GM19372 (cell line): ENCODE measurements around the gene SRCAP.

ENCODE experiments used
- ATAC-seq: cut with Tn5 transposase; IDR thresholded peaks from one replicate; pipeline ENCODE4 v1.9.1; 2021; ENCODE audit warnings: mild to moderate bottlenecking, low read depth, moderate library complexity; ENCODE audit not compliant: unreplicated experiment

SRCAP gene

DNA sequence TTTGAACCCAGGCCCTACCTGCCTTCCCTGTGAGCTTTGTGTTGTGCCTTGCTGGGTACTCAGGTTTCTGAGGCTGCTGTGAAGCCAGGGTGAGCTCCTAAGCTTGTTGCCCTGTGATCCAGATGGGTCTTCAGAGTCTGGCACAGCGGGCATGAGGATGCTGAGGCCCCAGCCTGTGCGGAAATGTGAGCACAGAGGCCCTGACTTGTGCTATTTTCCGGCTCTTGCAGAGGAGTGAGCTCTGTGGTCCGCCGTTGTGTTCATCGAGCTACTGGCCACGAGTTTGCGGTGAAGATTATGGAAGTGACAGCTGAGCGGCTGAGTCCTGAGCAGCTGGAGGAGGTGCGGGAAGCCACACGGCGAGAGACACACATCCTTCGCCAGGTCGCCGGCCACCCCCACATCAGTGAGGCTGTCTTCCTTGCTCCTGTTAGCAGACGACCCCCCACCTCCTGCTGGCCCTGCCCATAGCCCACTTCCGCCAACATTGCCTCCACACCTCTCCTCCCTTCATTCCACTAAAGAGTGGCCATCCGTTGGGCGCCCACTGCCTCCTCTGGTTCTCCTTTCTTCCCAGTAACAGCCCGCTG, 52.0 kb downstream of the SRCAP start:
- no peak for ATAC-seq

DNA sequence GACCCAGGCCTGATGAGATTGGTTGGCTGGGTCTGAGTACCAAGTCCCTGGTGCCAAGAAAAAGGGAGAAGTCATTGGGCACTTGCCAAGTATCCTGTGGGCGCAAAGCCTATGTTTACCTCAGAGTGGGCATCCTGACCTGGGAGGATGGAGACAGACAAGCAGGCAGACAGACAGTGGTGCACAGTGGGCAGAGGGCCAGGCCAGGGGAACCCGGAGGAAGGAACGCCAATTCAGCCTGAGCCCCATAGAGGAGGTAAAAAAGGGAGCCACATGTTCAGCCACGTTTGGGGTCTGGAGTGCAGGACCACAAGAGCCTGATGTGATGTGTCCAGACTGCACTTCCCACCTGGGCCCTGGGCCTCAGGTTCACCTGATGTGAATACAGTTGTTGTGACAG, 54.6 kb downstream of the SRCAP start:
- no peak for ATAC-seq

DNA sequence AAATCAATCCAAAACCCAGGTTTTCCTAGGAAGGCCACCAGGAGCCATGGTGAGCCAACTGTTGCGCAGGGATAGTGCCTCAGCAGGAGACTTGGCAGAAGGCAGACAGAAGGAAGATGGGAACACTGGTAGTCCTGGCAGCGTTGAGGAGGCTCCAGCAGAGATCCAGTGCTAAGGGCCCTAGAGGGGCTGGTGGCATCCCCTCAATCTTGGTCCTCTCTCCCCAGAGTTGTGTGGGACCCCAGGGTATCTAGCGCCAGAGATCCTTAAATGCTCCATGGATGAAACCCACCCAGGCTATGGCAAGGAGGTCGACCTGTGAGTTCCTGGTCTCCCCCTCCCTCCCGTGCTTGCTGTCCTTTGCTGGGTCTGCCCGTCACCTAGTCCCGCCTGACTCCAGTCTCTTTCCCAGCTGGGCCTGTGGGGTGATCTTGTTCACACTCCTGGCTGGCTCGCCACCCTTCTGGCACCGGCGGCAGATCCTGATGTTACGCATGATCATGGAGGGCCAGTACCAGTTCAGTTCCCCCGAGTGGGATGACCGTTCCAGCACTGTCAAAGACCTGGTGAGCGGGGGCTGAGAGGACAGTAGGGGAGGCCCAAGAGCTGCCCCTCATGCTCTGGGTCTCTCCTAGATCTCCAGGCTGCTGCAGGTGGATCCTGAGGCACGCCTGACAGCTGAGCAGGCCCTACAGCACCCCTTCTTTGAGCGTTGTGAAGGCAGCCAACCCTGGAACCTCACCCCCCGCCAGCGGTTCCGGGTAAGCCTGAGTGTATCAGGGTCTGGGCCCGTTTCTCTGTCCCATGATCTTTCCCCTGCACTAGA, 57.2 kb downstream of the SRCAP start:
- ATAC-seq, result no peak

DNA sequence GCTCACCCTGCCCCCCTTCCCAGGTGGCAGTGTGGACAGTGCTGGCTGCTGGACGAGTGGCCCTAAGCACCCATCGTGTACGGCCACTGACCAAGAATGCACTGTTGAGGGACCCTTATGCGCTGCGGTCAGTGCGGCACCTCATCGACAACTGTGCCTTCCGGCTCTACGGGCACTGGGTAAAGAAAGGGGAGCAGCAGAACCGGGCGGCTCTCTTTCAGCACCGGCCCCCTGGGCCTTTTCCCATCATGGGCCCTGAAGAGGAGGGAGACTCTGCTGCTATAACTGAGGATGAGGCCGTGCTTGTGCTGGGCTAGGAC, 57.8 kb downstream of the SRCAP start:
- no peak for ATAC-seq

- ATAC-seq, result no peak
Observed at GRCh38 chr16:30757316-30757715, 58.3 kb downstream of the SRCAP start.

GRCh38 chr16:30758988-30759491, 60.1 kb downstream of the SRCAP start:
- ATAC-seq, result no peak

- no peak for ATAC-seq
Observed at GRCh38 chr16:30760001-30760559, 61.1 kb downstream of the SRCAP start.

- ATAC-seq, result no peak
Observed at GRCh38 chr16:30760577-30761426, 61.8 kb downstream of the SRCAP start.

- peak; percentile 25 for ATAC-seq
Observed at GRCh38 chr16:30761427-30761927, 62.5 kb downstream of the SRCAP start.

GRCh38 chr16:30761928-30762902, 63.2 kb downstream of the SRCAP start, which contains the start of the genes CFAP119 and RNF40:
Gene CFAP119, minus strand, starts transcription at chr16:30762062. Its CDS starts 314 bp downstream, at chr16:30761748.
Gene RNF40, plus strand, starts transcription at chr16:30762322. Its CDS starts 224 bp downstream, at chr16:30762546.
- peak; percentile 89 for ATAC-seq

DNA sequence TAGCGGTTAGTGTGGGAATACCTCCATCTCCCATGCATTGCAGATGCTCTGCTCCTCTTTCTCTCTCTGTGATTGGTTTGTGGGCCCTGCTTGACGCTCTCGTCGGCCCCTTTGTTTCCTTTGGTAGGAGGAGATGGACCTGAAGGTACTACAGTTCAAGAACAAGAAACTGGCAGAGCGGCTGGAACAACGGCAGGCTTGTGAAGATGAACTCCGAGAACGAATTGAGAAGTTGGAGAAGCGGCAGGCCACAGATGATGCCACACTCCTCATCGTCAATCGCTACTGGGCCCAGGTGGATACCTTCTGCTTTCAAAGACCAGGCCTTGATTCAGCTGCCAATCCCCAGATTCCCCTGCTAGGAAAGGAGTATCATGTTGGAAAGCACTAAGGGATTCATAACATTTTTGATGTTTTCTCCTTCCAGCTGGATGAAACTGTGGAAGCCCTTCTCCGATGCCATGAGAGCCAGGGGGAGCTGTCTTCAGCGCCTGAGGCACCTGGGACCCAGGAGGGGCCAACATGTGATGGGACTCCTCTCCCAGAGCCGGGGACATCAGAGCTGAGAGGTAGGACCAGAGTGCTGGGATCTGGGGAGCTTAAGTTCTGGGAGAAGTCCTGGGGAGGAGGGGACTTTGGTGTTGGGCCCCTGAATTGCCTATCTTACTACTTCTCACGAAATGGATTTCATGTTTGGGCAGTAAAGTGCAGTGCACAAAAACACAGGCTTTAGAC, 64.2 kb downstream of the SRCAP start:
- ATAC-seq, result no peak

GRCh38 chr16:30764086-30764485, 65.1 kb downstream of the SRCAP start:
- ATAC-seq, result no peak

GRCh38 chr16:30764816-30765465, 66.0 kb downstream of the SRCAP start:
- no peak for ATAC-seq

DNA sequence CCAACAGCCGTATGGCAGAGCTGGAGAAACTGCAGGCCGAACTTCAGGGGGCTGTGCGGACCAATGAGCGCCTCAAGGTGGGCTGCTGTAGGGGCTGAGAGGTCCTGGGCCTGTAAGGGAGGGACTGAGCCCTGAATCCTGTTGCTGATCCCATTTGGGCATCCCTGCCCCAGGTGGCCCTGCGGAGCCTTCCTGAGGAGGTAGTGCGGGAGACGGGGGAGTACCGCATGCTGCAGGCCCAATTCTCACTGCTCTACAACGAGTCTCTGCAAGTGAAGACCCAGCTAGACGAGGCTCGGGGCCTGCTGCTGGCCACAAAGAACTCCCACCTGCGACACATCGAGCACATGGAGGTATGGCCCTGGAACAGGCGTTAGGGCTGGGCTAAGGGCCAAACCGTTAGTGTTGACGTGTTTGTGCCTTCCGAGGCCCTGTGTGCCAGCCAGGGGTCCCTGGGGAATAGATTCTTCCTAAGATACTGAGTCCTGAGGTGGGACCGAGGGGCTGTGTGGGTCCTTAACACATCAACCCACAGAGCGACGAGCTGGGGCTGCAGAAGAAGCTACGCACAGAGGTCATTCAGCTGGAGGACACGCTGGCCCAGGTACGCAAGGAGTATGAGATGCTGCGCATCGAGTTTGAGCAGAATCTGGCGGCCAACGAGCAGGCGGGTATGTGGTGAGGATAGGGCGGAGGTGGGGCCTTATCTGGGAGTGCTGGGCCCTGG, 67.4 kb downstream of the SRCAP start:
- ATAC-seq, result no peak

DNA sequence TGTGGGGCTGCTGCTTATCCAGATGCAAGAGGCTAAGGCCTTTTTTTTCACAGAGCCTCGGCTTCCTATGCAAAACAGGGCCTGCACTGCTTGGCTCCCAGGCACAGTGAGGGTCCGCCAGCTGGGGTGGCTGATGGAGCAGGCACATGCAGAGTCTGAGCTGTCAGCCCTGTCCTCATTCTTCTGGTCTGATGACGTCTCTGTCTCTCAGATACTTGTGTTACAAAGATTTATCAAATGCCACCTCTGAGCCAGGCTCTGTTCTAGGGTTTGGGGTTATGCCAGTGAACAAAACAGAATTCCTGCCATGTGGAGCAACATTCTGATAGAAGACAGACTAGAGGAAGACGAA, 67.9 kb downstream of the SRCAP start:
- no peak for ATAC-seq

DNA sequence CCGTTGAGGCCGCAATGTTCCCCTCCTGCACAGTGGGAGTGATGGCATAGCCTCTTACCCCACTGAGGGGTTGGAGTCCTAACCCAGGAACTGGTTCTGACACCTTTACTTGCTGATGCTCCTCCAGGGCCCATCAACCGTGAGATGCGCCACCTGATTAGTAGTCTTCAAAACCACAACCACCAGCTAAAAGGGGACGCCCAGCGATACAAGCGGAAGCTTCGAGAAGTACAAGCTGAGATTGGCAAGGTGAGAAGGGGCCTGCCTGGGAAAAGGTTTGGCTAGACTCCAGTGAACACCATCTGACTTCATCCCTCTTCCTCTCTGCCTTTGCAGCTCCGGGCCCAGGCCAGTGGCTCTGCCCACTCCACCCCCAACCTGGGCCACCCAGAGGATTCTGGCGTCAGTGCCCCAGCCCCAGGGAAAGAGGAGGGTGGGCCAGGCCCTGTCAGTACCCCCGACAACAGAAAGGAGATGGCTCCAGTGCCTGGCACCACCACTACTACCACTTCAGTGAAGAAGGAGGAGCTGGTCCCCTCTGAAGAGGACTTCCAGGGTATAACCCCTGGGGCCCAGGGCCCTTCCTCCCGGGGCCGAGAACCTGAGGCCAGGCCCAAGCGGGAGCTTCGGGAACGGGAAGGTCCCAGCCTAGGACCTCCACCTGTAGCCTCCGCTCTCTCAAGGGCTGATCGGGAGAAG, 68.9 kb downstream of the SRCAP start:
- ATAC-seq, result no peak

GRCh38 chr16:30768583-30769181, 69.7 kb downstream of the SRCAP start:
- no peak for ATAC-seq
